Stimulated activated CD8-positive, alpha-beta memory T cell treated with anti-CD3 and anti-CD28 coated beads, Interleukin-4, amount 100 ng/mL, for 1 hour (primary cell): ENCODE measurements around the gene PTPRN2.
"Not testable (repeated sequence)": the region's sequence is repeated elsewhere in the genome, so short reads cannot be mapped to it uniquely, and the experiment has no call there.

Experiments
- DNase-seq, 2 donors: peaks; one replicate each; pipeline ENCODE4 v3.0.0-alpha.2; 2020; ENCODE audit warnings: low read depth in 2 of 2, low spot score in 1 of 2

Gene PTPRN2

GRCh38 chr7:157903710-157904109, 683.9 kb downstream of the PTPRN2 start:
- DNase-seq, result no peak

GRCh38 chr7:157903296-157903695, 684.3 kb downstream of the PTPRN2 start:
- no peak for DNase-seq

DNA sequence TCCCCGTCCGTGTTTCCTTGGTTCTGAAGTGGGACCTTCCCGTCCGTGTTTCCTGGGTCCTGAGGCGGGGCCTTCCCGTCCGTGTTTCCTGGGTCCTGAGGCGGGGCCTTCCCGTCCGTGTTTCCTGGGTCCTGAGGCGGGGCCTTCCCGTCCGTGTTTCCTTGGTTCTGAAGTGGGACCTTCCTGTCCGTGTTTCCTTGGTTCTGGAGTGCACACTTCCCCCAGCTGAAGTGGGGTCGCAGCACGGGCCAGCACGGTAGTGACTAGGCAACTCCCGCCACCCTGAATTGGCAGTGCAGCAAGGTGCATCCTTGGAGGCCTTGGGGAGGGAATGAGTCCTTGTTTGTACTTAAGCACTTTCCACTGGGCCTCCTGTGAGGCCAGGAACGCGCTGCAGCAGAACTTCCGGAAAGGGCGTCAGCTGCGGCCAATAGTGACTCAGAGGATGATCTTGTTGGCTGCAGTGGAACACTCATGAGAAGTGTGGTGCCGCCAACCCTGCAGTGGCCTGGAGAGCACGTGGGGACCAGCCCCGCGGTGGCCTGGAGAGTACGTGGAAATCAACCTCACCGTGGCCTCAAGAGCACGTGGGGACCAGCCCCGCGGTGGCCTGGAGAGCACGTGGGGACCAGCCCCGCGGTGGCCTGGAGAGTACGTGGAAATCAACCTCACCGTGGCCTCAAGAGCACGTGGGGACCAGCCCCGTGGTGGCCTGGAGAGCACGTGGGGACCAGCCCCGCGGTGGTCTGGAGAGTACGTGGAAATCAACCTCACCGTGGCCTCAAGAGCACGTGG, 685.6 kb downstream of the PTPRN2 start:
- not testable (repeated sequence) for DNase-seq

DNA sequence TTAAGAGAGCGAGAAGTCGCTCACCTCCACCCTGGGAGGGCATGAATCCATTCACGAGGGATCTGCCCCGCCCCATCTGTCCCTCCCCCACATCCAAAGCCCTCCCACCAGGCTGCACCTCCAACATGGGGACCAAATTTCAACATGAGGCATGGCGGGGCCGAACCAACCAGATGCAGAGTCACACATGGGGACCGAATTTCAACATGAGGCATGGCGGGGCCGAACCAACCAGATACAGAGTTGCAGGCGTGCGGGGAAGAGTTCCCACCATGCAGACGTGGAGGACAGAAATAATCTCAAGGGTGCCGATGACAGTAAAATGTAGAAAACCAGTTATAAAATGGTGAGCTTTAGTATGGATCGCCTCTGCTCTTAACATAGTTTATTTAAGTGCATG, 686.5 kb downstream of the PTPRN2 start:
- DNase-seq, result no peak

DNA sequence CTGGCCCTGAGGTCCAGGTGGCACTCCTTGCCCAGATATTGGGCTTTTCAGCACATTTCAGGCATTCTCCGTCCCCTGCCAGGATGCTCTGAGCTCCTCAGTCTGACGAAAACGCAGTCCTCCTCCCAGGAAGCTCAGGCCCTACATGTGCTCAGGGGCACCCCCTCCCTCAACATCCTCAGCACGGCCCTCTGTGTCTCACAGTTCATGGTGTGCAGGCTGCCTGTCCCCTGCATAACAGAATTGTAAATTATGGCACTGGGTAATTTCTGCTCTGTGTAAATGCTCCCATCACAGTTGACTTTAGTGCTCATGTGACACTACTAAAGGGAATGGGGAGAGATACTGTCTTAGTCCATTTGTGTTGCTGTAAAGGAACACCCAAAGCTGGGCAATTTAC, 687.1 kb downstream of the PTPRN2 start:
- no peak for DNase-seq

- no peak for DNase-seq
Observed at GRCh38 chr7:157900011-157900410, 687.6 kb downstream of the PTPRN2 start.

GRCh38 chr7:157898802-157899505, 688.7 kb downstream of the PTPRN2 start:
- DNase-seq, result no peak

DNA sequence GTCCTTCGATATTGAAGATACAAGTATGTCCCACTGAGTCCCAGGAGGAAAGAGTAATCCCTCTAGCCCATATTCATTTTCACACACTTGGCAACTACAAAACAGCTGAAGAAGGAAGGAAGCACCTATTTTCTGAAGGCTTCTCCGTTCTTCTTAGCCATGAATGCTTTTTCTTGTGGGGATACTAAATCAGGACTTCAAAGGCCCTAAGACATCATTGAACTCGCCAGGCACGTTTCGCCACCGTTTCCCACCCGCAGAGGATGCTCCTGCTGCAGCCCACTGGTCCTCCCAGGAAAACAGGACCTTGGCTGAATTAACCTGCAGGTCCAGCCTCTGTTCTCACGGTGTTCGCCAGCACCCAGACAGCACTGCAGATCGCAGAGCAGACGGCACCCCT, 689.4 kb downstream of the PTPRN2 start:
- DNase-seq, result no peak

DNA sequence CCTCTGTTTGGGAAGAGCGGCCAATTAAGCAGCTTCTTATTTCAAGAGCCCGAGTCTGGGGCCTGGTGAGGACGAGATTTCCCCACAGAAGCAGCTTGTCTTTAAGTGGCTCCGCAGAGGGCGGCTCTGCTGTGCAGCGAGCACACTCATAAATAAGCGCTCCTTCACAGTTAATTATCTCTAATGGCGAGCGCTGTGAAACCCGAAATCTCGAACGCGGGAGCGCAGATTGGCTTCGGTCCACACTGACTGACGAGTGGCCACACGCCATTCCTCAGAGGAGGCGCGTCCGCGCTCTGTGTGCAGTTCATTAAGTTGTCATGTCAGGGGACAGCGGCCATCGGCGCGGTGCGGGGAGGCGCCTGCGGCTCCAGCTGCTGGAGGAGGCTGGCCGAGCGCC, 689.9 kb downstream of the PTPRN2 start:
- no peak for DNase-seq

DNA sequence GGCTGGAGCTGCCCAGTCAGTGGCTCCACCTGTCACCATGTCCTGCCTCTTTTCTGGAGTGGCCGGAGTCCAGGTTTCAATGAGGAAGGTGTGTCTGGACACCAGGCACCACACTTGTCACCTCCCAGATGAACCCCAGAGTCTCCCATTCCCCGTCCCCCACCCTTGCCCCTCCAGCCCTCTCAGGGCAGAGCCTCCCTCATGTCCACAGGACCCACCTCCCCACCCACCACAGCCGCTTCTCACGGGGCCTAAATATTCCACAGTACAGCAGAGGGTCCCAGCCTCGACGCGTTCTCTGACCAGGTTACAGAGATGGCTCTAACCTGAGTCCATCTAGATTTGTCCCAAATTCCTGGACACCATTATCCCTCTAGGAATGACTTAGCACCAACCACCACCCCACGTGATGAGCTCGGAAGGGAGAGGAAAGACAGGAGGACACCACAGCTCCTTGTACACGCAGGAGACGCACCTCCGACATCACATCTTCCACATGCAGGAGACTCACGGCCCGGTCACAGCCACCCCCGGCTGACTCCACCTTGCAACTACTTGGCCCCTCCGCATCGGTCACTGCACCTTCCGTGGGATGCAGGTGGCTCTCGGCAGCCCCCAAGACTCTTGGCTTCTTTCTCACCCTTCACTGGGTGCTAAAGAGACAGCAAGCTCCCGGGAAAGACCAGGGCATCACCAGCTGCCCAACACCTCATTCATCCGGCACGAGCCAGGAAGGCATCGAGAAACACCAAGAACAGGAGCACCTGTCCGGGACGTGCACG, 690.7 kb downstream of the PTPRN2 start:
- DNase-seq, result no peak

- DNase-seq, result not testable (repeated sequence)
Observed at GRCh38 chr7:157896376-157896675, 691.3 kb downstream of the PTPRN2 start.

- DNase-seq, result no peak
Observed at GRCh38 chr7:157895520-157896375, 691.9 kb downstream of the PTPRN2 start.

- not testable (repeated sequence) for DNase-seq
Observed at GRCh38 chr7:157895098-157895497, 692.5 kb downstream of the PTPRN2 start.

- no peak for DNase-seq
Observed at GRCh38 chr7:157893535-157894044, 694.0 kb downstream of the PTPRN2 start.

DNA sequence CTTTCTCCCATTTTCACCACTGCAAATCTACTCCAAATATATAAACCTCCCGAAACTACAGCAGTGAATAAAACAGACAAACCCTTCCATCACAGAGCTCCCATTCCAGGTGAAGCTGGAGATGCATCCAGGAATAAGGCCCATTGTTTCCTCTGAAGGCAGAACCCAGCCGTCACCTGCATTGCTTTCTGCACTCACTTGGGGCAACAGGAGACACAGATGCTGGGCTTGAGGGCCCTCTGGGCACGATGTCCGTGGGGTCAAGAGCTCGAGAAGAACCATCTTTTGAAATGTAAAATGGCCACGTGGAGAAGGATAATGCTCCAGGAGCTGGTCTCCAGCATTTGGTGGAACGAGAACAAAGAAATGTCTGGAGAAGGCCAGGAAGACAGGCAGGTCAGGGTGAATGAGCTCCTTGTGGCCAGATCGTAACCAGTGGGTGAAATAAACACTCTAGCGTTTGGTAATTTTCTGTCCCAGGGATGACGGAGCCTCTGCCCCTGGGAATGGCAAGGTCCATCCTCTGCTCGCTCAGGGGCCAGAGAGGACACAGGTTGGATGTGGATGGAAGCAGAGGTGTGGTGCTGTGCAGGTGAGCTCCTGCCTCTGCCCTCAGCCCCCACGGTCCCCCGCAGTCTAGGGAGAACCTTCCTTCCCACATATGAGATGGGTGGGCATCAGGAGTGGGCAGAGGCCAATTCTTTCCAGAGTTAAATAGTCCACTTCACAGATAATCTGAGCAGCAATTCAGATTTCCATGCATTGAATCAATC, 694.7 kb downstream of the PTPRN2 start:
- DNase-seq, result no peak

DNA sequence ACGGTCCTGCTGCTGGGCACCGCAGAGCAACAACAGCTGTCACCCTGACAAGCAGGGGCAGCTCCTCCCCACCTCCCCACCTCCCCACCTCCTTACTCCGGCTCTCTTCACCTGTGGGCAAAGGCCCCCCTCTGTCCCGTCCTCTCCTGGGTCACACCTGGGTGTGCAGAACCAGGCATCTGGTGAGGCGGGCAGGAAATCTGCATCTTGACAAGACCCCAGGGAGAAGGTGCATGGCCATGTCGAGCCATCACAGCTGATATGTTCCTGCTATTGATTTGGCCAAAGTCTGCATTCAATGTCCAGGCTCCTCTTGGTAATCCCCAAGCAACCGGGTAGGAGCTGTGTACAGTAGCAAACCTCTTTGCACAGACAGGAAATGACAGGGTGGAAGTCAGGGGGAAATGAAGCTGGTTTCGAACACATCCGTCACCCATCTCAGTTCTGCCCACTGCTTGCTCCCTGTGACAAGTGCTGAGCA, 696.7 kb downstream of the PTPRN2 start:
- DNase-seq, result no peak

GRCh38 chr7:157889480-157889879, 698.1 kb downstream of the PTPRN2 start:
- no peak for DNase-seq

DNA sequence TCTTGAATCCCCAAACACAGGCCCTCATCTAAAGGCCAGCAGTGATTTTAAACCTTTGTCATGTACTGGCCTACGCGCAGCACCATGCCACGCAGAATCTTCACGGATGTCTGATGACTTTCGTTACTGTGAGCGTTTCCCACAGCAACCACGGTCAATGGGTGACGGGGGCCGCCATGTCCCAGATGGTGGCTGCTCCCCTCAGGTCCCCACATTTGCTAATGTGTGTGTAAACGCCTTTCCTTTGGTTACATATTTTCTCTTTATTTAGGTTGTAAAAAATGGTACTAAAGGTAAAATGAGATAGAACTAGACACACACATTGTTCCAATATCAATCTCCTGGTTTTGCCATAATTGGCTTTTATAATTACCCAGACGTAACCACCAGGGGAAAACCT, 699.0 kb downstream of the PTPRN2 start:
- no peak for DNase-seq

DNA sequence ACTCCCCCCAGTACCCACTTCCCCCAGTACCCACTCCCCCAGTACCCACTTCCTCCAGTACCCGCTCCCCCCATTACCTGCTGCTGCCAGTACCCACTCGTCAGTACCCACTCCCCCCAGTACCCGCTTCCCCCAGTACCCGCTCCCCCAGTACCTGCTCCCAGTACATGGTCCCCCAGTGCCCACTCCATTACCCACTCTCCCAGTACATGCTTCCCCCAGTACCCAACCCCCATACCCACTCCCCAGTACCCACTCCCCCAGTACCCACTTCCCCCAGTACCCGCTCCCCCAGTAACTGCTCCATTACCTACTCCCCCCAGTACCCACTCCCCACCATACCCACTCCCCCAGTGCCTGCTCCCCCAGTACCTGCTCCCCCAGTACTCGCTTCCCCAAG, 700.2 kb downstream of the PTPRN2 start:
- DNase-seq, result no peak

- DNase-seq, result no peak
Observed at GRCh38 chr7:157886711-157887110, 700.9 kb downstream of the PTPRN2 start.
